HEK293 (cell line): ENCODE data around the gene SAMD3.

Experiments used
- CTCF ChIP-seq: fragments of 450-650 bp; formaldehyde crosslinking; IDR thresholded peaks from 2 replicates; pipeline ENCODE4 v1.5.1; 2016; ENCODE audit warnings: missing biosample characterization, missing genetic modification characterization
- HIC1 ChIP-seq: fragments of 450-650 bp; formaldehyde crosslinking; IDR thresholded peaks from 2 replicates; pipeline ENCODE4 v1.5.1; 2016; ENCODE audit warnings: missing biosample characterization, missing genetic modification characterization
- PBX3 ChIP-seq: sonication (generic); formaldehyde crosslinking; IDR thresholded peaks from 2 replicates; pipeline ENCODE4 v1.8.1; 2022; ENCODE audit warnings: mild to moderate bottlenecking, moderate library complexity, missing genetic modification reagents
- ZBTB7A ChIP-seq: fragments of 450-650 bp; formaldehyde crosslinking; IDR thresholded peaks from 2 replicates; pipeline ENCODE4 v1.5.1; 2016; ENCODE audit warnings: low read depth, missing biosample characterization, missing genetic modification characterization
- ZNF311 ChIP-seq: fragments of 450-650 bp; formaldehyde crosslinking; IDR thresholded peaks from 2 replicates; pipeline ENCODE4 v1.5.1; 2017; ENCODE audit warnings: missing biosample characterization, missing genetic modification characterization, borderline replicate concordance
- ZNF404 ChIP-seq: fragments of 450-650 bp; formaldehyde crosslinking; IDR thresholded peaks from 2 replicates; pipeline ENCODE4 v1.5.1; 2017; ENCODE audit warnings: missing biosample characterization, missing genetic modification characterization

- TF ChIP-seq ZBTB7A (tag by site-specific recombination): no peak
- no peak for TF ChIP-seq PBX3 (CRISPR knock-in tag)
- TF ChIP-seq HIC1 (tag by site-specific recombination): no peak
- no peak for TF ChIP-seq ZNF404 (tag by site-specific recombination)
- no peak for TF ChIP-seq CTCF
- no peak for TF ChIP-seq ZNF311 (tag by site-specific recombination)
These were observed 102.0 kb downstream of the SAMD3 start for GRCh38 chr6:130120731-130121130.
